ENCODE results near the gene RPLP1. TPM values are rescaled to one million over a fixed set of nuclear protein-coding genes. Genes with fewer than 3 reads are reported as not detected.

RPLP1 gene
- total and polyA plus RNA-seq, 2 of the 8 experiments (the other 6 are each of a cell fraction or from before 2014, with no cell fraction given), result 2,089 to 4,387 TPM

- no peak overlapping the region for H3K23ac ChIP-seq (ENCODE audit: insufficient read length)
- H2BK15ac ChIP-seq (ENCODE audit: low read length), result no peak overlapping the region
- H2BK12ac ChIP-seq (ENCODE audit: low read depth, low read length), result no peak overlapping the region
- FAIRE-seq (no peak), DNase-seq (ENCODE audit: low read depth in 1 of 2, low spot score in 2 of 2) (no peak)
- H3K23me2 ChIP-seq (ENCODE audit: low read depth, low read length), result no peaks in the 10 kb centered on the region
- H4K5ac ChIP-seq (ENCODE audit: insufficient read length, low read depth, low read length), result no peak overlapping the region
- H3K56ac ChIP-seq (replicated peaks; ENCODE audit: insufficient read length, low read depth, low read length), result no peak overlapping the region
- H3K4me3 ChIP-seq (ENCODE audit: extremely low read depth in 1 of 4, insufficient read depth in 2 of 4, low read depth in 3 of 4, low read length in 4 of 4), result no peak overlapping the region
- H3K9me3 ChIP-seq (ENCODE audit: insufficient read depth in 2 of 2, low read depth in 1 of 2, low read length in 1 of 2), result peaks cover 0 to 7% of the 10 kb centered on the region in 2 experiments; a peak in 2 of 4 replicates
- H2AFZ ChIP-seq (ENCODE audit: low read length), result no peak overlapping the region
- no peak overlapping the region for H3K4ac ChIP-seq (replicated peaks; ENCODE audit: insufficient read length, low read depth, low read length)
- H3K18ac ChIP-seq (ENCODE audit: extremely low read depth, low read length), result no peak overlapping the region
- TF ChIP-seq KDM5A (IDR thresholded peaks at IDR 0.05; ENCODE audit: low read length), result no peak
- TF ChIP-seq SP1 (IDR thresholded peaks at IDR 0.05; ENCODE audit: low read depth, low read length), result no peak
- TF ChIP-seq SP4 (IDR thresholded peaks at IDR 0.05; ENCODE audit: low read length), result no peak
- TF ChIP-seq, protein P1, sequence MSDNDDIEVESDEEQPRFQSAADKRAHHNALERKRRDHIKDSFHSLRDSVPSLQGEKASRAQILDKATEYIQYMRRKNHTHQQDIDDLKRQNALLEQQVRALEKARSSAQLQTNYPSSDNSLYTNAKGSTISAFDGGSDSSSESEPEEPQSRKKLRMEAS (IDR thresholded peaks at IDR 0.05), result no peak
- no peak for TF ChIP-seq BCL11A (IDR thresholded peaks at IDR 0.05; ENCODE audit: low read depth in 2 of 2, low read length in 2 of 2)
- no peak for TF ChIP-seq KDM1A (IDR thresholded peaks at IDR 0.05; ENCODE audit: borderline replicate concordance, low read length)
- no peak for TF ChIP-seq FOSL1 (IDR thresholded peaks at IDR 0.05; ENCODE audit: insufficient read depth, low read depth, low read length)
- TF ChIP-seq PHF8 (conservative IDR thresholded peaks at IDR 0.05; ENCODE audit: low read depth, low read length), result no peak
- TF ChIP-seq, protein P2, sequence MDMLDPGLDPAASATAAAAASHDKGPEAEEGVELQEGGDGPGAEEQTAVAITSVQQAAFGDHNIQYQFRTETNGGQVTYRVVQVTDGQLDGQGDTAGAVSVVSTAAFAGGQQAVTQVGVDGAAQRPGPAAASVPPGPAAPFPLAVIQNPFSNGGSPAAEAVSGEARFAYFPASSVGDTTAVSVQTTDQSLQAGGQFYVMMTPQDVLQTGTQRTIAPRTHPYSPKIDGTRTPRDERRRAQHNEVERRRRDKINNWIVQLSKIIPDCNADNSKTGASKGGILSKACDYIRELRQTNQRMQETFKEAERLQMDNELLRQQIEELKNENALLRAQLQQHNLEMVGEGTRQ (IDR thresholded peaks at IDR 0.05; ENCODE audit: low read length), result no peak
- no peak for TF ChIP-seq SAP30 (IDR thresholded peaks at IDR 0.05; ENCODE audit: insufficient read depth, insufficient replicate concordance, low read length)
- no peak for TF ChIP-seq GTF2F1 (IDR thresholded peaks at IDR 0.05; ENCODE audit: borderline replicate concordance, low read depth, low read length)
- no peak for TF ChIP-seq SRF (IDR thresholded peaks at IDR 0.05; ENCODE audit: low read depth, low read length)
- no peak for TF ChIP-seq KDM4A (IDR thresholded peaks at IDR 0.05; ENCODE audit: low read depth, low read length, severe bottlenecking)
- H3K79me1 ChIP-seq (ENCODE audit: low read depth, low read length), result no peaks in the 10 kb centered on the region; the same call in 1 of the 2 replicates
- no peak overlapping the region for H3K4me2 ChIP-seq (ENCODE audit: insufficient read depth in 1 of 2, low read depth in 2 of 2, low read length in 2 of 2)
- no peak overlapping the region for H2AK5ac ChIP-seq (ENCODE audit: low read depth, low read length)
- H3K9ac ChIP-seq (replicated peaks in 1 of 4; ENCODE audit: extremely low read depth in 1 of 4, low read depth in 3 of 4, low read length in 3 of 4), result no peak overlapping the region
- no peaks in the 10 kb centered on the region for H3K4me1 ChIP-seq (replicated peaks in 1 of 4; ENCODE audit: control insufficient read depth in 3 of 4, insufficient read depth in 4 of 4, low read length in 3 of 4)
- H2BK120ac ChIP-seq (replicated peaks; ENCODE audit: low read depth, low read length), result no peak overlapping the region
- H4K91ac ChIP-seq (replicated peaks; ENCODE audit: insufficient read length, low read length), result no peak overlapping the region
- no peaks in the 10 kb centered on the region for H3K27me3 ChIP-seq (replicated peaks in 1 of 4; ENCODE audit: control insufficient read depth in 3 of 4, extremely low read depth in 1 of 4, insufficient read depth in 3 of 4, low read length in 3 of 4)
- ChIA-PET POLR2A (ENCODE audit: partially characterized antibody) (no interaction called here), CTCF (ENCODE audit: partially characterized antibody) (interaction anchor here (1.1 to 7.0 kb wide), 11 partner anchors 9 to 1044 kb away, joined by 3 to 70 read pairs (median 5); no protein-coding TSS in a partner anchor)
- H2BK5ac ChIP-seq (ENCODE audit: low read depth, low read length), result no peak overlapping the region
- no peaks in the 10 kb centered on the region for H4K20me1 ChIP-seq (replicated peaks in 1 of 2; ENCODE audit: control insufficient read depth in 1 of 2, insufficient read depth in 2 of 2, low read length in 2 of 2)
- no peaks in the 10 kb centered on the region for H3K79me2 ChIP-seq (ENCODE audit: control insufficient read depth in 1 of 2, insufficient read depth in 2 of 2, low read length in 2 of 2)
- H3K14ac ChIP-seq (ENCODE audit: insufficient read length), result no peak overlapping the region
- 84% methylated on average over 4 of the region's 4 CpGs; no CpG with 5 or more reads in 1 of the 2 experiments for WGBS, 2 experiments (ENCODE audit: extremely low coverage in 1 of 2, insufficient coverage in 1 of 2, insufficient read length in 1 of 2, insufficient replicate concordance in 2 of 2, low coverage in 1 of 2, low lambda C conversion rate in 2 of 2, missing lambda C conversion rate in 1 of 2)
- H3K36me3 ChIP-seq (ENCODE audit: control insufficient read depth in 2 of 4, insufficient read depth in 4 of 4, low read length in 3 of 4), result no peaks in the 10 kb centered on the region
- no peak overlapping the region for H4K8ac ChIP-seq (ENCODE audit: extremely low read depth, insufficient read depth, low read length)
- no peak overlapping the region for H3K27ac ChIP-seq (ENCODE audit: low read depth, low read length)
- H2BK20ac ChIP-seq (ENCODE audit: low read length), result no peak overlapping the region
Measured at GRCh38 chr15:69479081-69479480, 26.5 kb downstream of the RPLP1 start.

All from H1 (cell line).